GM13977 (cell line): ENCODE results near the gene CBLN4.

ENCODE experiments used
- DNase-seq: peaks from one replicate; pipeline ENCODE4 v3.0.0; 2012; ENCODE audit warnings: low spot score
- CTCF ChIP-seq: IDR thresholded peaks from 2 replicates; pipeline ENCODE4 v1.5.1; 2012; ENCODE audit warnings: mild to moderate bottlenecking, control low read depth; ENCODE audit not compliant: insufficient read depth; ENCODE audit errors: extremely low read depth, missing control alignments
- in situ Hi-C: fragments of 300-500 bp; cut with MboI; formaldehyde crosslinking; loops from one replicate; pipeline ENCODE4 v1.12.0; 2022; ENCODE audit warnings: low sequenced_read_pairs, low pct_unique_long_range_greater_than_20kb, mixed read lengths, inconsistent platforms; ENCODE audit not compliant: unreplicated experiment

Gene CBLN4

DNA sequence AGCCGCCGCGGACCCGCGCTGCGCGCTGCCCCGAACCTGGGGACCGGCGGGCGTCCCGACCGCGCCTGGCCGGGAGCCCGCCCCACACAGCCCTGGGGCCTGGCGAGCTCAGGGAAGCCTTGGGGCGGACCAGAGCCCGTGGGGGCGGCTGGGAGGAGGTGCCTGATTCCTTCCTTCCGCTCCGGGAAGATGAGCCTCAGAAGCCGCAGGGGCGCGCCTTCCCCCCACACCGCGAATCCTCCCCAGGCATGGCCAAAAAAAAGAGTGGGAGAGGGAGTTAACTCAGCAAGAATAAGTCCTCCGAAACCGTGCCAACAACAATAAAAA is at the start of gene CBLN4:
Gene CBLN4, minus strand, starts transcription at position 131 of the 327 bp plus-strand sequence. CDS start 1,348 bp downstream, outside the sequence.
- in situ Hi-C loops = no loop called here
- no peak for DNase-seq
- TF ChIP-seq CTCF = no peak

- TF ChIP-seq CTCF = no peak
- no peak for DNase-seq
- in situ Hi-C loops = no loop called here
Observed at GRCh38 chr20:56043227-56043626, 37.9 kb upstream of the CBLN4 start.

GRCh38 chr20:56032251-56032650 is 26.9 kb upstream of the CBLN4 start:
- no peak for TF ChIP-seq CTCF
- in situ Hi-C loops = no loop called here
- DNase-seq = no peak

- in situ Hi-C loops = no loop called here
- no peak for TF ChIP-seq CTCF
Observed at GRCh38 chr20:56018716-56019115, 13.4 kb upstream of the CBLN4 start.

DNA sequence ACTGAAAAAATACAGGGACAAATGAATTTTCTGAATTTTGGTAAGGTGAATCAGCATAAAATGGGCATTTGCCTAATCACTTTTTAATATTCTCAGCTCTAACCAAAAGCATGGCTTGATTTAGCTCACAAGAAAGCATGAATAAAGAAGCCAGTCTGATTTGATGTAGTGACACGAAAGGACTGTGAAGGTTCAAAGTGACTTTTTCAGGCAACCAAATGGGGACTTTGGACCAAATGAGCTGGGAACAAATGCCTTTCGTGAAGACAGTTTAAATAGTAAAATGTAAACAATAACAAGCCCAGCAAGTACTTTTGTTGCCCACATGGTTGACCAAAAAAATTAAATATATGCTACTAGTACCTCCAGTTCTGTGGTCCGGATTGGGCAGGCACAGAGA is 12.9 kb upstream of the CBLN4 start:
- in situ Hi-C loops = no loop called here
- DNase-seq = no peak

More at GRCh38 chr20:56018716-56019115, 13.4 kb upstream of the CBLN4 start:
- no peak for DNase-seq

GRCh38 chr20:56017560-56017959 is 12.2 kb upstream of the CBLN4 start:
- TF ChIP-seq CTCF = no peak
- in situ Hi-C loops = no loop called here
- DNase-seq = no peak

More for the DNA sequence above, 12.9 kb upstream of the CBLN4 start:
- TF ChIP-seq CTCF = no peak

DNA sequence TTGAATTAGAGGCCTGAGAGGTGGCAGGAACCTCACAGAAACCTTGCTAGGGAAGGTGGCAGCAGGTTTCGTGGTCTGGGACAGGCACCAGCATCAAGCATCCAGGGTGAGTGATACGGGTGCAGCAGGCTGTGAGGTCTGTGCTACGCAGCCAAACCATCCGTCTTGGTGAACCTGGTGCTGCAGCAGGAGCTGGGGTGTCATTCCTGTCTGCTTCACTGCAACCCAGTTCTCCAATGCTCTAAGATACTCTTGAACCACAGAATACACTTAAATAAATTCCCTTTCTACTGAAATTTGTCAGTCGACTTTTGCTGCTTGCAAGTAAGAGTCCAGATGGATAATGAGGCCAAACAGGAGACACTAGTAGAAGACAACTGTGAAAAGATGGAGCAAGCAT is 9.7 kb upstream of the CBLN4 start:
- no peak for TF ChIP-seq CTCF
- in situ Hi-C loops = no loop called here
- DNase-seq = no peak
